MM.1S (cell line): ENCODE data around the gene STARD5.

Experiments
- CTCF ChIP-seq: fragments of 300-600 bp; sonication (generic); IDR thresholded peaks from 2 replicates; pipeline ENCODE4 v1.5.1; 2016; ENCODE audit warnings: antibody characterized with exemption, low read length, mixed read lengths
- EZH2 ChIP-seq: fragments of 300-600 bp; sonication (generic); optimal IDR thresholded peaks from 2 replicates; pipeline ENCODE3; 2017; ENCODE audit warnings: low read depth, mild to moderate bottlenecking, antibody characterized with exemption, low read length, mixed read lengths
- EZH2phosphoT487 ChIP-seq: fragments of 300-600 bp; sonication (generic); IDR thresholded peaks from 2 replicates; pipeline ENCODE4 v1.6.1; 2018; ENCODE audit warnings: antibody characterized with exemption, low read length

- TF ChIP-seq CTCF, result no peak
- no peak for TF ChIP-seq EZH2
- TF ChIP-seq EZH2phosphoT487, result no peak
Measured at GRCh38 chr15:81288616-81289015, 35.3 kb downstream of the STARD5 start.
